ENCODE measurements around the gene NPTXR. TPM values are rescaled to one million over a fixed set of nuclear protein-coding genes. Genes with fewer than 3 reads are reported as not detected.

Gene NPTXR
- total and polyA plus RNA-seq, 2 of the 4 experiments (the other 2 are of a cell fraction), result 0.36 to 2.2 TPM

- BruUV-seq (replicated peaks), result no TSS peak
- DNase-seq (peak; percentile 96), ATAC-seq (ENCODE audit: low read depth) (peak; percentile 91)
- H3K4me3 ChIP-seq (ENCODE audit: insufficient read depth, low read depth, low read length), result no peak overlapping the region
- H3K27me3 ChIP-seq (ENCODE audit: control insufficient read depth, insufficient read depth, low read length), result no peaks in the 10 kb centered on the region
- intact Hi-C loops (cut with micrococcal nuclease), result loop anchor here (5.0 kb wide), 1 partner anchor 54 kb away; the partner anchor contains the start of gene NPTXR
- H3K4me1 ChIP-seq (ENCODE audit: control insufficient read depth, insufficient read depth, low read length), result peaks cover 16% of the 10 kb centered on the region
- no peaks in the 10 kb centered on the region for H3K9me3 ChIP-seq (ENCODE audit: control insufficient read depth, insufficient read depth, low read length)
- H2AK9ac ChIP-seq (replicated peaks; ENCODE audit: low read depth, low read length, poor library complexity), result no peak overlapping the region
- peak overlapping the region; percentile 3; the same call in 1 of the 2 replicates for H4K91ac ChIP-seq (ENCODE audit: insufficient read depth, low read depth, low read length)
- H3K9ac ChIP-seq (ENCODE audit: low read depth, low read length), result 0 out of 2 replicates have a peak overlapping the region, but pooled peaks have one; percentile 7
- H3K4ac ChIP-seq (ENCODE audit: low read depth, low read length), result peak overlapping the region; percentile 17
- H3K23ac ChIP-seq (ENCODE audit: low read depth, low read length), result 0 out of 2 replicates have a peak overlapping the region, but pooled peaks have one; percentile 39
- H2AK5ac ChIP-seq (ENCODE audit: low read depth, low read length), result peak overlapping the region; percentile 37; the same call in 1 of the 2 replicates
- H4K8ac ChIP-seq (ENCODE audit: low read depth in 2 of 2, low read length in 2 of 2), result peak overlapping the region in 1 of 2 experiments; percentile 12; a peak in 1 of 4 replicates
- H3K18ac ChIP-seq (ENCODE audit: low read depth, low read length), result no peak overlapping the region
- H3K36me3 ChIP-seq (ENCODE audit: control insufficient read depth, insufficient read depth, low read length), result peaks cover 6% of the 10 kb centered on the region
- H2BK20ac ChIP-seq (ENCODE audit: low read depth, low read length), result 0 out of 2 replicates have a peak overlapping the region, but pooled peaks have one; percentile 12
- H3K79me1 ChIP-seq (ENCODE audit: low read depth in 1 of 2, low read length in 2 of 2), result peaks cover 9 to 54% of the 10 kb centered on the region in 2 experiments; a peak in 3 of 4 replicates
- 37% methylated on average over 2 of the region's 16 CpGs; no CpG with 5 or more reads in 1 of the 2 experiments for WGBS, 2 experiments (ENCODE audit: extremely low coverage in 2 of 2, insufficient read length in 1 of 2)
- in situ Hi-C loops (cut with MboI; ENCODE audit: low sequenced_read_pairs), result no loop called here
- no peak overlapping the region for H3K14ac ChIP-seq (replicated peaks; ENCODE audit: low read depth, low read length)
- peaks cover 10% of the 10 kb centered on the region; the same call in 1 of the 2 replicates for H4K20me1 ChIP-seq (ENCODE audit: insufficient read depth, low read length)
- ChIA-PET POLR2A (ENCODE audit: unreplicated experiment) (no interaction called here), CTCF (interaction anchor here (1.2 kb wide), 1 partner anchor 19 kb away, joined by 3 read pairs; no protein-coding TSS in a partner anchor)
- peak overlapping the region; percentile 14 for H2AFZ ChIP-seq (replicated peaks; ENCODE audit: low read length, poor library complexity)
- peak overlapping the region; percentile 14 for H2BK5ac ChIP-seq (ENCODE audit: low read depth, low read length, poor library complexity, severe bottlenecking)
- 0 out of 2 replicates have a peak overlapping the region, but pooled peaks have one; percentile 6 for H4K5ac ChIP-seq (ENCODE audit: low read depth, low read length)
- TF ChIP-seq MAZ (IDR thresholded peaks at IDR 0.05; ENCODE audit: borderline replicate concordance, low read depth, low read length) (0 out of 2 replicates have a peak, but pooled peaks have one; percentile 14), CEBPB (IDR thresholded peaks at IDR 0.05; ENCODE audit: low read depth, low read length) (peak; percentile 66), USF2 (IDR thresholded peaks at IDR 0.05; ENCODE audit: low read depth, low read length) (peak; percentile 66; the same call in 1 of the 2 replicates), FOS (IDR thresholded peaks at IDR 0.05; ENCODE audit: low read depth, low read length) (no peak; the same call in 1 of the 2 replicates), MXI1 (IDR thresholded peaks at IDR 0.05; ENCODE audit: borderline replicate concordance, low read depth, low read length) (peak; percentile 78), MAFK (IDR thresholded peaks at IDR 0.05; ENCODE audit: low read depth, low read length) (no peak)
- peak overlapping the region; percentile 28; the same call in 1 of the 2 replicates for H3K27ac ChIP-seq (ENCODE audit: insufficient read depth, low read length)
- peak overlapping the region; percentile 13; the same call in 1 of the 2 replicates for H3K4me2 ChIP-seq (ENCODE audit: low read depth, low read length)
- H2BK120ac ChIP-seq (ENCODE audit: low read depth, low read length), result peak overlapping the region; percentile 3; the same call in 1 of the 2 replicates
- peak overlapping the region; percentile 7; the same call in 1 of the 2 replicates for H3K56ac ChIP-seq (ENCODE audit: extremely low read depth, insufficient read depth, low read length)
- dilution Hi-C loops (cut with HindIII; ENCODE audit: low sequenced_read_pairs, unreplicated experiment), result no loop called here
- H3K9me1 ChIP-seq (ENCODE audit: insufficient read depth, low read length), result peaks cover 34% of the 10 kb centered on the region
- H2BK15ac ChIP-seq (ENCODE audit: low read depth, low read length), result peak overlapping the region; percentile 7; the same call in 1 of the 3 replicates
Measured at GRCh38 chr22:38788021-38788816, 55.6 kb downstream of the NPTXR start.

All from IMR-90 (cell line).